Glomerular visceral epithelial cell (primary cell): ENCODE measurements around the gene GJD3.

ENCODE experiments used
- DNase-seq: peaks from one replicate; pipeline ENCODE4 v3.0.0-alpha.2; 2016; ENCODE audit errors: extremely low spot score

Gene GJD3

DNA sequence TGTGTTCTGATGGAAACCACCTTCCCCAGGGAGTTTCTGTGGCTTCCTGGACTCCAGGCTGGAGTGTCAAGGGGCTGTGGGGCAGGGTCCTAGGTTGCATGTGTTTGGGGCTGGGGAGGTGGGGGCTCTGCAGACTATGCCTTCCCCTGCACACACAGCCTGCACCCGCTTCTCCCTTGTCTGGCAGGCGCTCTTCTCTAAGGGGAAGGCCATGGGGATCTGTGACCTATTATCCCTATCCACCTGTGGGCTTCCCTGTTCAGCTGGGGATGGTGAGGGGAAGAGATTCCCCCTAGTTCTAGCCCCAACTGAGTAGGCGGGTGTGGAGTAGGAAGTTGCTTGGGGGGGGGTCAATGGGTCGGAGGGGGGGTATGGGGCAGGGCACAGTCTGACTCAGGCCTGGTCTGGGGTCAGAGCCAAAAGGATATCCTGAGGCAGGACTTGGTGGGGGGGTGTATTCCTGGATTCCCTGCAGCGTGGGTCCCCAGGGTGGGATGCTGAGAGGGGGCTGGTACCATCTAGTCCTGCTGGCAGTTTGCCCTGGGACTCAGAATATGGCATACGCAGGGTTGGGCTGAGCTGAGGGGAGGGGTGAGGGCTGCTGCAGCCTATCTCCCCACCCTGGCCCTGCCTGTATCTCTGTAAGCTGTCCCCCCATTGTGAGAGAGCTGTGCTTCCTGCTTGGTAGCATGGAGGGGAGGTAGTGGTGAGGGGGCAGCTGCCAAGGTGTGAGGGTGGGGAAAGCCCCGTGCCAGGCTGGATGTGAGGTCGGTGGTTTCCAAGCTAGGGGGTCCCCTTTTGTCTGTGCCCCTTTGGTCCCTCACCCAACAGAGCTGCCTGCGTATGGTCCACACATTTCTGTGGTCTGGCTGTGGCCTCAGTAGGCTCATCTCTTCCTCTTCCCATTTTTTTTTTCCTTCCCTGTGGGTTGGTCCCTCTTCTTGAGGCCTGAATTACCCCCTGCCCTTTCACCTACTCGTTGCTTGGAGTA lies 40.9 kb downstream of the GJD3 start:
- DNase-seq: peak; percentile 69

DNA sequence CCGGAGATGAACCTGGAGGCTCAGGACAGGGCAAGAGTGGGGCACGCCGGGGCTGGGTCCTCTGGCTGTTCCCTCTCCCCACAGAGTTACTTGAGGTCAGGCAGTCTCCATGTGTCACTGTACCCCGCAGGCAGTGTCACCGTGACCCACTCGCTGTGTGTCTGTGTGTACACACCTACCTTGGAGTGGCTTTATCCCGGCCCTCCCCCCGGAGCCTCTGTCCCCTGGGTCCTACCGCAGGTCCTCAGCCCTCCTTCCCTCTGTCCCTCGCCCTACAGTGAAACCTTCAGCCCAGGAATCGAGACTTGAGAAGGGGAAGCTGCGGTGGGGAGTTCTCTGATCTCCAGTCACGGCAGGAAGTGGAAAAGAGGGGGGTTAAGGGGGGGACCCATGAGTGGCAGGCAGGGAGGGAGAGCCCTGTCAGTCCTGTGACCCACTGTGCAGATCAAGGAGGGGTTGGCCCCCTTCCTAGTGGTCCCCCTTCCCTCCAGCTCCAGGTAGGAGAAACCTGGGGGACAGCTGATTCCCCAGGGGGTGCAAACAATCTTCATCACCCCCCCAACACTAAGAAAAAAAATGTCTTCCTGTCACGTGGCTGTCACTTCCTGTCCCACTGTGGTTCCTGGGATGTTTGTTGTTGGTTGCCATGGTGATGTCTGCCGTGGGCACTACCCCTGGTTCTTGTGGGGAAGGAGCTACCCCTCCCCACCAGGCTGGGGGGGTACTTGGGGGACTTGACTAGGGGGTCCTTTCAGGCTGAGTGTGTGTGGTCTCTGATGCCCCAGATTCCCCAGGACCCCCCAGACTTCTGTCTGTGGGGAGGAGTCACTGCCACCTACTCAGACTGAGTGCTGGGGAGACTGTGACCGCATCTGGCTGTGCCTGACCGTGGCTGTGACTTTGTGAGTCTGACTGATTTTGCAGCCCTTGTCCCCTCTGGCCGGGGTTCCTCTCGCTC lies 41.9 kb downstream of the GJD3 start:
- peak; percentile 93 for DNase-seq

DNA sequence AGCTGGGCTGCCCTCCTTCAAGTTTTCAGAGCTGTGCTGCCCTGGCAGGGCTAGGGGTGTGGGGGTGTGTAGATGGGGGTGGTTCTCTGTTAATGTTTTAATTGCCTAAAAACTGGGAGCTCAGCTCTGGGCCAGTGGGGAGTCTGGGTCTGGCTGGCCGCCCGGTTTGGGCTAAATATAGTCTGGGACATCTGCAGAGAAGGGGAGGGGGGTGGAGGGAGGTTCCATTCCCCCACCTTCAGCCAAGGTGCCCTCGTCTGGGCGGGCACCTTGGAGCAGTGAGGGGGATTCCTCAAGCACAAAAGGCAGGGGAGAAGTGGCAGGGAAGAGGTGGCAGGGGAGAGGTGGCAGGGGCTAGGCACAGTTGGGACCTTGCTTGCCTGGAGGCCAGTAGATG lies 42.6 kb downstream of the GJD3 start:
- DNase-seq: peak; percentile 47

GRCh38 chr17:40321524-40321929 lies 43.0 kb downstream of the GJD3 start:
- no peak for DNase-seq

- peak; percentile 47 for DNase-seq
Measured at GRCh38 chr17:40320756-40321523, 43.6 kb downstream of the GJD3 start.

DNA sequence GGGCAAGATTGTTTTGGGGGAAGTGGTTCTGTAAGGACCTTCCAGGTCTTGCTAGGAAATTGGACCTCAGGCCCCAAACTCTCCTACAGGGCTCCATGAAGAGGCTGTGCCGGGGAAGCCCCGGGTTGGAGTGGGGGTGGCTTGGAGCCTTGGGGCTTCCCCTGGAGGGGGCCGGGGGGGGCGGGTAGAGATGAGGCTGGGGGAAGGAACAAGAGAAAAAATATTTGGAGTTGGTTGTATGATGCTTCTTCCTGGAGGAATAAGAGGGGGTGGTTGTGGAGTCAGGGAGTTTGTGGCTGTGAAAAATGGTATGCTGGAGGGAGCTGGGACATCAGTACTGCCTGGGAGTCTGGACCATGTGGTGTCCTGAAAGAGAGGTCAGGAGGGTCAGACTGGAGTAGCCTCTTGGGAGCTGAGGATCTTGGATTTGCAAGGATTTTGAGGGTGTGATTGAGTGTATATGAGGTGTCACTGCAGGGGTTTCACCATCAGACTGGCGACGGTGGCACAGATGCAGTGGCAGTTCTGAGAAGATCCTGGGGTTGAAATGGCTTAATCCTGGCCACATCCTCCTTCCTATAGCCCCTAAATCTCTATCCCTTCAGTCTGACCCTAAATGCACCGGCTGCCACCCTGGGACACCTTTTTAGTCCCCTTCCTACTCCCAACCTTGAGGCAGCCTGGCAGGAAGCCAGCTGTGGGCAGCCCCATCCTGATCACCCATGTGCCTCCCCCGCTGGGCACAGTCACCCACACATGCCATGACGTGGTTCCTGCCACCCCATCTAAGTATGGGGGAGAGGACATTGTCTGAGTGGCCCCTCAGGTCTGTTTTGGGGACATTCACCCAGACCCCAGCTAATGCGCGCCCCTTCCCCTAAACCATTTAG lies 44.6 kb downstream of the GJD3 start:
- no peak for DNase-seq

DNA sequence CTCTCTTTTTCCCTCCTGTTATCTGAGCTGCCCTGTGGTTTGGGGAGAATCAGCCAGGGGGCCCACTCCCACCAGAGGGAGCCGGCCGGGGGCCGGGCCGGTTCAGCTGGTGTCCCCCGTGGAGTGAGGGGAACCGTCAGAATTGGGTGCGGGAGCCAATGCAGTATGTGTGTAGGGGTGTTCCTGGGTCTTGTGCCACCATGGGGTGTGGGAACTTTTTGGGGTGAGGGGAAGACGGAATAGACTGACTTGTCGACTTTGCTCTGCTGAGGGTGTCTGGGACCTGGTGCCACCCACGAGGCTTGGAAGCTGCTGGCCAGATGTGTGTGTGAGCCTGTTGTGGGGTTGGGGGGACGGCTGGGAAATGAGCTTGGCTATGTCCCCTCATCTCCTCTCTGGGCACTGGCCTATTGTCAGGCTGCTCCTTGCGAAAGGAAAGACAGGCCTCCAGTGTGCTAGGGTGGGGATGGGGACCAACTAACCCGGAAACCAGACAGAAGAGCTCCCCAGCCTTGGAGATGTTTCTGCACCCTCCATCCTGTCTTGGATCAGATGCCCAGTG lies 45.6 kb downstream of the GJD3 start:
- no peak for DNase-seq

DNA sequence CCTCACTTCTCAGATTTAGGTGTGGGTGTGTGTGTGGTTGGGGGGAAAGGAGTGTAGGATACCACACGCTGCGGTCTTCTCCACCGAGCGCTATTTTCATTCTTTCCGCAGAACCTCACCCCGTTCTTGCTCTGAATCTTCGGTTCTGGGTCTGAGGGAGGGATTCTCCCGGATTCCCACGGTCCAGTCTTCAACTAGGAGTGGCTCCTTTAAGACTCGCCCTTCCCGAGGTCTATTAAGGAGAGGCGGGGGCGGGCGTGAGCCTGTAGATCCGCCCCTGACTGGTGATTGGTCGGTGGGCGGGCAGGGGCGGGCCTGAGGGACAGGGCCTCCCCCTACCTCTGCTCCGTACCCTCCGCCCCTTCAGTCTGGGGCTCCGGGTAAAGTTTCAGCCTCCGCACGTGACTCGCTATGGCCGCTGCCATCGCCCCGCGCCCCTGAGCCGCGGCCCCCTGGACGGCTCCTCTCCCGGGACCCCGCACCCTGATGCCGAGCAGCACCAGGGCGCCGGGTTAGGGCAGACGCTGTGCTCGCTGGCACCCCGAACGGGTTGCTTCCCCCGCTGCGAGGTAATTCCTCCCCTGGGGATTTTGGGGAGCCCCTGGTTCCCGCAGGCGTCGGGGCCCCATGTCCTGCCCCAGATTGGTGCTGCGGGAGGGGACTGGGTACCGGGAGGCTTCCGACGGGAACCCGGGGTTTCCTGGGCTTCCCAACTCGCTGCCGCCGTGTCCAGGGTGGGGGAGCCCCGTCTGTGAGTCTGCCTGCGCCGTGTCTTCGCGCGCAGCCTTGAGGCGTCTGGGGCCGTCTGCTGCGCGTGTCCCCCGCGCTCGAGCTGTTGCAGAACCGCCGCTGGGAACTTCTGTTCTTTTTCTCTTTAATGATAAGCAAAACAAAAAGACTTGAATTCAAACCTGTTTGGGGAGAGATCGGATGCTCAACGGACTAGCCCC lies 46.4 kb downstream of the GJD3 start:
- DNase-seq: peak; percentile 98

GRCh38 chr17:40317345-40317873 lies 47.1 kb downstream of the GJD3 start:
- DNase-seq: peak; percentile 78

DNA sequence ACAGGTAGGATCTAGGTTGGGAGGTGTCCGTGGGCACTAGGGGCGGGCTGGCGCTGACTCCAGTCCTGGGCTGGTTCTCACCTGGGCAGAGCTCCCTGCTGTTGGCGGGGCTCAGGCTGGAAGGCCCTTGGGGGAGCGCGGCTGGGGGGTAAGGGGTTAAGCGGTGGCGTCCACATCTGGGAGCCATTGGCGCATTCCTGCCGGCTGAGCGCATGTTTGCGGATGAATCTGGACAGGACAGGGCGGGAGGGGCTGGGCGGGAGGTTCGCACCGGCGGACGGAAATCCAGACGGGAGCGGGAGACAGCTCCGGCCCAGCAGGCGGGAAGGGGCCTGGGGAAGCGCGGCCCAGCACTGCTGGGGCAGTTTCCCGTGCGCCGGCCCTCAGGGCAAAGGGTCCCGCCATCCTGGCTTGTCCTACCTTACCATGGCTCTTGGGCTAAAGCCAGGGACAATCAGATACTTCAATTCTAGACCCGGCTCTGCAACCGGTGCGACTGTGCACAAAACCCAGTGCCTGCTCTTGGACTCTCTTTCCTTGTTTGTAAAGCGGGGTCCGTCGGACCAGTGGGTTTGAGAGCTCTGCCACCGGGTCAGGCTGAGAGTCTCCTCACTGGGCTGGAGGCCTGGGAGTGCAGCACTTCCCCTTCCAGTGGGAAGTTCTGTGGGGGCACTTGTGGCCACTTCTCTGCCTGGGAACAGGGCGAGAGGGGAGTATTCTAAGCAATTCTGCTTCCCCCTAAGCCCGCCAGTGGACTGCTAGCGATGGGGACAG lies 47.8 kb downstream of the GJD3 start:
- DNase-seq: peak; percentile 88

- DNase-seq: no peak
Measured at GRCh38 chr17:40315678-40316570, 48.6 kb downstream of the GJD3 start.

- no peak for DNase-seq
Measured at GRCh38 chr17:40315206-40315605, 49.3 kb downstream of the GJD3 start.

GRCh38 chr17:40314584-40314956 lies 50.0 kb downstream of the GJD3 start:
- DNase-seq: peak; percentile 100

- peak; percentile 71 for DNase-seq
Measured at GRCh38 chr17:40313668-40314583, 50.6 kb downstream of the GJD3 start.
